Right lobe of liver (tissue), 6 donors: ENCODE measurements around the gene ALMS1. TPM values are rescaled to one million over a fixed set of nuclear protein-coding genes. Genes with fewer than 3 reads are reported as not detected.

Source experiments
- ATAC-seq, 4 donors: fragments of 200-7000 bp; cut with Tn5 transposase; one replicate each; pipeline ENCODE4 v1.9.1; 2020; ENCODE audit warnings: mild to moderate bottlenecking in 4 of 4, moderate library complexity in 4 of 4
- DNase-seq, 3 donors: peaks; one replicate each; pipeline ENCODE4 v3.0.0-alpha.2; 2020
- H3K27ac ChIP-seq, 3 donors: fragments of 200-600 bp; one replicate each; pipeline ENCODE4 v1.8.0; 2022
- H3K27me3 ChIP-seq, 2 donors: fragments of 200-600 bp; one replicate each; pipeline ENCODE4 v1.8.0; 2022
- H3K36me3 ChIP-seq, 4 donors: fragments of 200-600 bp; sonication (generic) in 1 of 4; one replicate each; pipeline versions ENCODE4 v1.5.1 to v1.8.0; 2017 to 2022; ENCODE audit warnings: control low read depth in 1 of 4
- H3K4me1 ChIP-seq, 4 donors: fragments of 200-600 bp; sonication (generic) in 1 of 4; one replicate each; pipeline versions ENCODE4 v1.5.1 to v1.8.0; 2017 to 2022; ENCODE audit warnings: control low read depth in 1 of 4
- H3K4me3 ChIP-seq, 3 donors: fragments of 200-600 bp; one replicate each; pipeline ENCODE4 v1.8.0; 2022
- H3K9me3 ChIP-seq, 4 donors: fragments of 200-600 bp; sonication (generic) in 1 of 4; one replicate each; pipeline versions ENCODE4 v1.5.1 to v1.8.0; 2017 to 2022; ENCODE audit warnings: control low read depth in 1 of 4
- CTCF ChIP-seq, 4 donors: fragments of 200-600 bp in 3 of 4; fragments of 450-650 bp in 1 of 4; IDR thresholded peaks; one replicate each; pipeline versions ENCODE4 v1.5.1 to v1.8.0; 2016 to 2022; ENCODE audit warnings: antibody characterized with exemption in 4 of 4, mild to moderate bottlenecking in 2 of 4
- POLR2A ChIP-seq: fragments of 450-650 bp; IDR thresholded peaks from one replicate; pipeline ENCODE4 v1.6.1; 2017; ENCODE audit warnings: antibody characterized with exemption, mild to moderate bottlenecking
- WGBS: methylation state at CpG from one replicate; pipeline ENCODE4 v1.1.6; 2018; ENCODE audit warnings: low coverage, low lambda C conversion rate; ENCODE audit not compliant: insufficient coverage; ENCODE audit errors: missing lambda C conversion rate; 5-methylcytosine and 5-hydroxymethylcytosine counted together
- intact Hi-C, 2 donors: fragments of 100-400 bp; cut with DNase I; formaldehyde crosslinking; loops; one replicate each; pipeline versions ENCODE4 v1.11.2 to v1.14.1; 2022
- long read RNA-seq: library from polyadenylated mRNA; unstranded; transcript quantifications from one replicate; pipeline ENCODE4 v2.0.0, GENCODE V29; 2019
- total RNA-seq, 6 experiments: library from RNA; depleted of rRNA in 2 of 6; stranded (reverse); fragments of >200 nt in 2 of 6; fragmentation: NEBNext Ultra II Directional in 3 of 6; extraction: Animal tissue kit (Norgen Biotek cat#: 25700) in 3 of 6; gene quantifications; one replicate each; pipeline versions ENCODE4 v1.1.0 to v1.2.4, GENCODE V29; 2016 to 2023
- donor health status: DM: no; HTN: yes; CAD: no.
- donor health status: DM: no; HTN: no; CAD: no.
- donor health status: DM: no; HTN: no; CAD: no.
- donor health status: DM: no; HTN: yes; CAD: no.
- donor health status: DM: no; HTN: yes; CAD: no.

Gene ALMS1
- total RNA-seq, result 1 to 10 TPM; 5.0 to 9.3 (median 6.0) TPM
- long read RNA-seq, result 0 reads

- 0% methylated on average over 22 of the region's 84 CpGs for WGBS
- Histone ChIP-seq H3K4me3 (peak within 1 kb of the TSS; percentile 90 to 98 (median 93)), H3K36me3 (no peaks in the 10 kb centered on the region), H3K9me3 (no peaks in the 10 kb centered on the region), H3K27ac (peak within 1 kb of the TSS; percentile 59 to 82 (median 74)), H3K4me1 (peaks cover 0 to 11% (median 0%) of the 10 kb centered on the region in 4 donors), H3K27me3 (no peaks in the 10 kb centered on the region)
- intact Hi-C loops, result no loop called here
- peak; percentile 93 to 96 (median 94) for ATAC-seq
- DNase-seq, result peak; percentile 91 to 93 (median 92)
- TF ChIP-seq POLR2A, result peak; percentile 59
- TF ChIP-seq CTCF (IDR thresholded peaks at IDR 0.05), result peak; percentile 16 to 47 (median 32)
Observed at GRCh38 chr2:73385504-73386341, at the start of gene ALMS1. ALMS1 (plus strand) TSS chr2:73385836; CDS start chr2:73385869, 33 bp downstream.

- H3K27me3 ChIP-seq, result no peaks in the 10 kb centered on the region
- no peak overlapping the region for H3K27ac ChIP-seq
- TF ChIP-seq POLR2A (no peak), CTCF (IDR thresholded peaks at IDR 0.05) (no peak)
- H3K4me3 ChIP-seq, result no peak overlapping the region
- no peaks in the 10 kb centered on the region for H3K4me1 ChIP-seq
- no peaks in the 10 kb centered on the region for H3K36me3 ChIP-seq
- no peaks in the 10 kb centered on the region for H3K9me3 ChIP-seq
- DNase-seq (no peak), ATAC-seq (no peak)
- WGBS, result 19% methylated on average over 3 of the region's 3 CpGs
- intact Hi-C loops, result no loop called here
Observed at GRCh38 chr2:73337828-73338227, 47.8 kb upstream of the ALMS1 start.

- no peak for DNase-seq
- 57% methylated on average over 2 of the region's 3 CpGs for WGBS
- no peaks in the 10 kb centered on the region for H3K36me3 ChIP-seq
- intact Hi-C loops, result no loop called here
- no peak overlapping the region for H3K27ac ChIP-seq
- H3K4me1 ChIP-seq, result no peaks in the 10 kb centered on the region
- no peak for ATAC-seq
- no peaks in the 10 kb centered on the region for H3K27me3 ChIP-seq
- TF ChIP-seq POLR2A (no peak), CTCF (IDR thresholded peaks at IDR 0.05) (no peak)
- no peaks in the 10 kb centered on the region for H3K9me3 ChIP-seq
- no peak overlapping the region for H3K4me3 ChIP-seq
Observed at GRCh38 chr2:73339201-73339600, 46.4 kb upstream of the ALMS1 start.

- WGBS, result 63% methylated on average over 3 of the region's 3 CpGs
- DNase-seq (no peak), ATAC-seq (no peak)
- TF ChIP-seq POLR2A (no peak), CTCF (IDR thresholded peaks at IDR 0.05) (no peak)
- Histone ChIP-seq H3K4me3 (no peak overlapping the region), H3K27ac (no peak overlapping the region), H3K36me3 (no peaks in the 10 kb centered on the region), H3K27me3 (no peaks in the 10 kb centered on the region), H3K4me1 (no peaks in the 10 kb centered on the region), H3K9me3 (no peaks in the 10 kb centered on the region)
- intact Hi-C loops, result no loop called here
Observed at GRCh38 chr2:73341039-73341438, 44.6 kb upstream of the ALMS1 start.
